Measurements from ENCODE around the gene CRISPLD2.

The CRISPLD2 gene

DNA sequence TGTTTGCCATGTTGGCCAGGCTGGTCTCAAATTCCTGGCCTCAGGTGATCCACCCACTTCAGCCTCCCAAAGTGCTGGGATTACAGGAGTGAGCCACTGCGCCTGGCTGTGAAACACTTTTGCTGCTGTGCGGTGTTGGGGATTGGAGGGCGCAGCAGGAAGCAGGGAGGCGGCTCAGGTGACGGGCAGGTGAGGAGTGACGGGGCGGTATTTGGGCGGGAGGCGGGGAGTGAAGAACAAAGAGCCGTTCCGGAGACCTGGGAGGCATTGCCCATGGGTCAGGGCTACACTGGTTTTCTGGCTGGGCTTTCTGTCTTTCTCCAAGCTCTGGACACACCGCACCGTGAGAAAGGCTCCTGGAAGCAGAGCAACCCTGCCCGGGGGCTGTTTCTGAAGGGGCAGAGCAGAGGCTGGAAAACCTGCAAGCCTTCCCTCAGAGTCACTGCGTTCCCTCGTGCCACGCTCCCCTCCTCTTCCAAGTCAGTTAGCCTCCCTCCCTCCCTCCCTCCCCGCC is 22.1 kb downstream of the CRISPLD2 start:
- TF ChIP-seq, protein P1, sequence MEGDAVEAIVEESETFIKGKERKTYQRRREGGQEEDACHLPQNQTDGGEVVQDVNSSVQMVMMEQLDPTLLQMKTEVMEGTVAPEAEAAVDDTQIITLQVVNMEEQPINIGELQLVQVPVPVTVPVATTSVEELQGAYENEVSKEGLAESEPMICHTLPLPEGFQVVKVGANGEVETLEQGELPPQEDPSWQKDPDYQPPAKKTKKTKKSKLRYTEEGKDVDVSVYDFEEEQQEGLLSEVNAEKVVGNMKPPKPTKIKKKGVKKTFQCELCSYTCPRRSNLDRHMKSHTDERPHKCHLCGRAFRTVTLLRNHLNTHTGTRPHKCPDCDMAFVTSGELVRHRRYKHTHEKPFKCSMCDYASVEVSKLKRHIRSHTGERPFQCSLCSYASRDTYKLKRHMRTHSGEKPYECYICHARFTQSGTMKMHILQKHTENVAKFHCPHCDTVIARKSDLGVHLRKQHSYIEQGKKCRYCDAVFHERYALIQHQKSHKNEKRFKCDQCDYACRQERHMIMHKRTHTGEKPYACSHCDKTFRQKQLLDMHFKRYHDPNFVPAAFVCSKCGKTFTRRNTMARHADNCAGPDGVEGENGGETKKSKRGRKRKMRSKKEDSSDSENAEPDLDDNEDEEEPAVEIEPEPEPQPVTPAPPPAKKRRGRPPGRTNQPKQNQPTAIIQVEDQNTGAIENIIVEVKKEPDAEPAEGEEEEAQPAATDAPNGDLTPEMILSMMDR (IDR thresholded peaks at IDR 0.05; ENCODE audit: low read depth, low read length): no peak
- no peak overlapping the region for H3K4me3 ChIP-seq (ENCODE audit: low read depth, low read length)

DNA sequence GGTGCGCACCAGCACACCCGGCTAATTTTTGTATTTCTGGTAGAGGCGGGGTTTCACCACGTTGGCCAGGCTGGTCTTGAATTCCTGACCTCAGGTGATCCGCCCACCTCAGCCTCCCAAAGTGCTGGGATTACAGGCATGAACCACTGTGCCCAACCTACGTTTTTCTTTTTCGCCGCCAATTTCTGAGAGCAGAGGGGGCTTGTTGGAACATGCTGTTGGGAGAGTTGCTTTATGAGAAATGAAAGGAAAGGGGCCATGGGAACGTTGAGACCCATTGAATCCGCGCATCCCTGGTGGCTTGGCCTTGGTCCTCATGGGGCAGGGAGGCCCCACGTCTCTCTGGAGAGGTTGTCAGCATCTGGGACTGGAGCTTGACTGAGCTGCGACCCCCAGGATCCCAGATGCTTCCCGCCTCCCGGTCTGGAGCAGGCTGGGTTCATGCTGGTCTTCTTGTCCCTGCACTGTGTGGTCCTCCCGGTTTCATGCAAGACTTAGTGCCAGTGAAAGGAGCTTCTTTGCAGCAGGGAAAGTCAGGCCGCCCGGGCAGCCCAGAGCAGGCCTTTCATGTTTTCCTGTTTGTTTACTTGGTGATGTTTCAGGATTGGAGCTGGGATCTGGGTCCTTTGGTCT is 22.8 kb downstream of the CRISPLD2 start:
- H3K4me3 ChIP-seq (ENCODE audit: low read depth, low read length): no peak overlapping the region
- TF ChIP-seq, protein P1 (IDR thresholded peaks at IDR 0.05; ENCODE audit: low read depth, low read length): no peak

DNA sequence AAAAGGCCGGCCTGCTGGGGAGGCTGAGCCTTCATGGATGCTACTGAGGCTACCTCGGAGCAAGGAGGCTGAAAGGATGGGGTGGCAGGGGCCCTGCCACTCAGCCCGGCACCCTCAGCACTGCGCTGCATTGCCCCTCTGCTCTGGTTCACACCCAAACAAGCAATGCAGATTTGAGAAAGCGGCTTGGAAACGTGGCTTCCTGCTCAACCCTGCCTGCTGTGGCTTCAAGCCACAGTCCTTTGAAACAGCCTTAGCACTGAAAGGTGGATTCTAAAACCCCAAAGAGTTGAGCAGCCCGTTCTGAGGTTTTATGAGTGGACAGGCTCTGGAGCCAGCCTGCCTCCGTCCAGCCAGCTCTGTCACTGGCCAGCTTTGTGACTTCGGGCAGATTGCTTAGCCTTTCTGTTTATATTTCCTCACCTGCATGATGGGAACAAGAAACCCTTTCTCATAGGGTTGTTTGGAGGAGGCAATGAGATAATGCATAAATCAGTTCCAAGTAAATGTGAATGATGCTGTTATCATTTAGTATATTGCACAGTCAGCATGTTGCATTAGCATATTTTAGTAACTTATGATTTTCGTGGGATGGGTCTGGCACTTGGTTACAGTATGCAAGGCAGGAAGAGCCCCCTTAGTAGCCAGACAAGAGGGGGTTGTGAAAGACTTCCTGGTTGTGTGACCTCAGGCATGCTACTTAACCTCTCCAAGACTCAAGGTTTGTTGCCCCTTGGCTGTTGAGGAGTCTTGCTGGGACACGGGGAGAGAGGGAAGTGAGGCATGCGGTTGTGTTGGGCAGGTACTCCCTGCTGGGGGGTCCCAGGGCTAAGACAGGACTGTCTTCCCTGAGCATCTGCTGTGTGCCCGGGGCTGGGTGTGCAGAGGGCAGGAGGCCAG is 23.6 kb downstream of the CRISPLD2 start:
- no peak overlapping the region for H3K4me3 ChIP-seq (ENCODE audit: low read depth, low read length)
- TF ChIP-seq, protein P1 (IDR thresholded peaks at IDR 0.05; ENCODE audit: low read depth, low read length): no peak

DNA sequence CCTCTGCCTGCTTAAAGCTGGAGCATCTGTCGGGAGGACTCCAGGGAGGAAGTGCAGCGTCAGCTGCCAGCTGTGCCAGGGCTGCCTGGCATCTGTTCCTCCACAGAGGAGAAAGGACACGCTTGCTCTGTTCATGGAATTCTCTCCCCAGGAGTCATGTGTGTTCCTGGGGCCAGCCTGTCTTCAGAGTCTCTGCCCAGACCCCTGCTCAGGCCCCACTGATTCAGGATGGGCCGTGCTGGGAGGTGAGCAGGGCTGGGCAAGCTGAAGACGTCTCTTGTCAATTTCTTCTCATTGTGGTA is 24.2 kb downstream of the CRISPLD2 start:
- TF ChIP-seq, protein P1 (IDR thresholded peaks at IDR 0.05; ENCODE audit: low read depth, low read length): no peak
- no peak overlapping the region for H3K4me3 ChIP-seq (ENCODE audit: low read depth, low read length)

DNA sequence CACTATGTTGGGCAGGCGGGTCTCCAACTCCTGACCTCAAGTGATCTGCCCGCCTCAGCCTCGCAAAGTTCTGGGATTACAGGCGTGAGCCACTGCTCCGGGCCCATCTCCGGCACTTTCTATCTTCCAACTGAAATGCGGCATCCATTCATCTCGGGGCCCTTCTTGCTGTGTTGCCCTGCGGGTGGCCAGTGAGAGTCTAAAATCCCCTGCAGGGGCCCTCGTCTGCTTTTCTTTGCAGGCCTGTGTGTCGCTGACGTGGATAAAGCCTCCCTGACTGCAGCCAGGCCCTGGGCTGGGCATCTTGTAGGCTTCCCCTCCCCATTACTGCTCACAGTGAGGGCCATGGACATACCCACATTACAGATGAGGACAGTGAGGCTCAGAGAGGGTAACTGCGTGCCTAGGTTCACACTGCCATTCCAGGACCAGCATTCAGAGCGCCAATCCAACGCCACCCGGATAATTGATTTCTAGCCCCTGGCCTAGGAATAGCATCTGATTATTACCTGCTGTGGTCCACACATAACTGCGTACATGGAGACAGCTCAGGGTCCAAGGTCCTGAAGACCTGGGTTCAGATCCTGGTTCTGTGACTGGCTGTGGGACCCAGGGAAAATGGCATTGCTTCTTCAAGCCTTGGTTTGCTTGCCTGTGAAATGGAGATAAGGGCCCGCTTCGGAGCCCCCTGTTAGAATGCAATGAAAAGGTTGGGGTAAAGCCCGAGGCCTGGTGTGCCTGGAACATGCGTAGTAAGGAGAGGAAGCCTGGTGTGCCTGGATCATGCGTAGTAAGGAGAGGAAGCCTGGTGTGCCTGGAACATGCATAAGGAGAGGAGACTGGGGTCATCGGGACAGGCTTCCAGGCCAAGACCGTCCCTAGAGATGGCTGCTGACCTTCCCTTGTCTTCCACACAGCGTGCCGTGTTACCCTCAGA is 25.0 kb downstream of the CRISPLD2 start:
- no peak overlapping the region for H3K4me3 ChIP-seq (ENCODE audit: low read depth, low read length)
- TF ChIP-seq, protein P1 (IDR thresholded peaks at IDR 0.05; ENCODE audit: low read depth, low read length): no peak

DNA sequence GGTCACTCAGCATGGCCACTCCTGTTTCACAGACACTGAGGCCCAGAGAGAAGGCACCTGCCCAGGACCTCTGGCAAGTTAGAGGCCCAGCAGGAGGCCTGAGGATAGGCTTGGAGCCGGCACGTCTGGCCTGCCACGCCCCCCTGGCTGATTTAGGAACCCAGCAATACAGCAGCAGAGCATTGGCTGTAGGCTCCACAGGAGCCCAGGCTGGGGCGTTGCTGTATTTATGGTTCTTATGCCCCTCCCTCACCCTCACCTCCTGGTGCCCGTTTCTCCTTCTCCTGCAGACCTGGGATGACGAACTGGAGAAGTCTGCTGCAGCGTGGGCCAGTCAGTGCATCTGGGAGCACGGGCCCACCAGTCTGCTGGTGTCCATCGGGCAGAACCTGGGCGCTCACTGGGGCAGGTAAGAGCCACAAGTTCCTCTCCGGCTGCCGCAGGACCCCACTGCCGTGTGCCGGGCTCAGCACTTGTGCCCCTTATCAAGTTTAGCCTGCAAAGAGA is 25.8 kb downstream of the CRISPLD2 start:
- H3K4me3 ChIP-seq (ENCODE audit: low read depth, low read length): no peak overlapping the region
- TF ChIP-seq, protein P1 (IDR thresholded peaks at IDR 0.05; ENCODE audit: low read depth, low read length): no peak

All from WI38 (cell line).